Astrocyte (in vitro differentiated cells and primary cell): Measurements from ENCODE around the gene KLB. TPM values are rescaled to one million over a fixed set of nuclear protein-coding genes. Genes with fewer than 3 reads are reported as not detected.

ENCODE experiments used
- DNase-seq: peaks from one replicate; pipeline ENCODE4 v3.0.0-alpha.2; 2010; ENCODE audit warnings: low read depth
- FAIRE-seq: peaks from 2 replicates; lab custom pipeline; 2011; peaks lifted over from hg19 to GRCh38; lab: Jason Lieb, UNC
- H2AFZ ChIP-seq: 2 replicates; pipeline ENCODE4 v1.6.0; 2012; ENCODE audit warnings: low read depth, low read length, inconsistent platforms
- H3K27ac ChIP-seq: 2 replicates; pipeline ENCODE4 v1.5.1; 2011; ENCODE audit warnings: low read depth, low read length, inconsistent platforms
- H3K27me3 ChIP-seq: 2 replicates; pipeline ENCODE4 v1.6.0; 2011; ENCODE audit warnings: low read length, inconsistent platforms; ENCODE audit not compliant: insufficient read depth
- H3K36me3 ChIP-seq: 2 replicates; pipeline ENCODE4 v1.5.1; 2011; ENCODE audit warnings: low read length, inconsistent platforms; ENCODE audit not compliant: insufficient read depth
- H3K4me1 ChIP-seq: 2 replicates; pipeline ENCODE4 v1.5.1; 2011; ENCODE audit warnings: low read length, inconsistent platforms; ENCODE audit not compliant: insufficient read depth
- H3K4me2 ChIP-seq: 2 replicates; pipeline ENCODE4 v1.6.0; 2012; ENCODE audit warnings: low read length, inconsistent platforms
- H3K4me3 ChIP-seq: 2 replicates; pipeline ENCODE4 v1.5.1; 2011; ENCODE audit warnings: low read depth, mild to moderate bottlenecking, low read length, inconsistent platforms; ENCODE audit not compliant: insufficient read depth
- H3K79me2 ChIP-seq: 2 replicates; pipeline ENCODE4 v1.6.0; 2012; ENCODE audit warnings: mild to moderate bottlenecking, low read length, inconsistent platforms; ENCODE audit not compliant: insufficient read depth
- H3K9ac ChIP-seq: 2 replicates; pipeline ENCODE4 v1.6.0; 2012; ENCODE audit warnings: mild to moderate bottlenecking, low read length, inconsistent platforms
- H3K9me3 ChIP-seq: 2 replicates; pipeline ENCODE4 v1.5.1; 2012; ENCODE audit warnings: low read depth, mild to moderate bottlenecking, low read length, inconsistent platforms; ENCODE audit not compliant: insufficient read depth
- H4K20me1 ChIP-seq: 2 replicates; pipeline ENCODE4 v1.6.0; 2012; ENCODE audit warnings: low read length, inconsistent platforms; ENCODE audit not compliant: insufficient read depth
- H3K27ac Mint-ChIP-seq: one replicate; pipeline ENCODE4 v1.8.0; 2021; ENCODE audit warnings: mild to moderate bottlenecking, mixed read lengths; ENCODE audit not compliant: unreplicated experiment
- H3K27me3 Mint-ChIP-seq: one replicate; pipeline ENCODE4 v1.8.0; 2021; ENCODE audit warnings: low read depth, mixed read lengths; ENCODE audit not compliant: unreplicated experiment
- H3K36me3 Mint-ChIP-seq: one replicate; pipeline ENCODE4 v1.8.0; 2021; ENCODE audit warnings: low read depth, mixed read lengths; ENCODE audit not compliant: unreplicated experiment
- H3K4me1 Mint-ChIP-seq: one replicate; pipeline ENCODE4 v1.8.0; 2021; ENCODE audit warnings: low read depth, mixed read lengths; ENCODE audit not compliant: unreplicated experiment
- H3K4me3 Mint-ChIP-seq: one replicate; pipeline ENCODE4 v1.8.0; 2021; ENCODE audit warnings: mild to moderate bottlenecking, moderate library complexity, mixed read lengths; ENCODE audit not compliant: unreplicated experiment
- H3K9me3 Mint-ChIP-seq: one replicate; pipeline ENCODE4 v1.8.0; 2021; ENCODE audit warnings: mild to moderate bottlenecking, mixed read lengths; ENCODE audit not compliant: unreplicated experiment
- CTCF ChIP-seq: IDR thresholded peaks from 2 replicates; pipeline ENCODE4 v1.5.1; 2011; ENCODE audit warnings: low read depth, mild to moderate bottlenecking, inconsistent platforms, low read length, moderate library complexity; ENCODE audit not compliant: insufficient read depth
- EZH2 ChIP-seq: IDR thresholded peaks from 2 replicates; pipeline ENCODE4 v1.6.1; 2012; ENCODE audit warnings: mild to moderate bottlenecking, low read length, inconsistent platforms; ENCODE audit not compliant: insufficient read depth
- total RNA-seq: library from RNA; stranded (reverse); gene quantifications from 2 replicates; pipeline ENCODE4 v1.2.1, GENCODE V29; 2021

The KLB gene
- total RNA-seq, 1 donor from 2014 or later, result not detected

DNA sequence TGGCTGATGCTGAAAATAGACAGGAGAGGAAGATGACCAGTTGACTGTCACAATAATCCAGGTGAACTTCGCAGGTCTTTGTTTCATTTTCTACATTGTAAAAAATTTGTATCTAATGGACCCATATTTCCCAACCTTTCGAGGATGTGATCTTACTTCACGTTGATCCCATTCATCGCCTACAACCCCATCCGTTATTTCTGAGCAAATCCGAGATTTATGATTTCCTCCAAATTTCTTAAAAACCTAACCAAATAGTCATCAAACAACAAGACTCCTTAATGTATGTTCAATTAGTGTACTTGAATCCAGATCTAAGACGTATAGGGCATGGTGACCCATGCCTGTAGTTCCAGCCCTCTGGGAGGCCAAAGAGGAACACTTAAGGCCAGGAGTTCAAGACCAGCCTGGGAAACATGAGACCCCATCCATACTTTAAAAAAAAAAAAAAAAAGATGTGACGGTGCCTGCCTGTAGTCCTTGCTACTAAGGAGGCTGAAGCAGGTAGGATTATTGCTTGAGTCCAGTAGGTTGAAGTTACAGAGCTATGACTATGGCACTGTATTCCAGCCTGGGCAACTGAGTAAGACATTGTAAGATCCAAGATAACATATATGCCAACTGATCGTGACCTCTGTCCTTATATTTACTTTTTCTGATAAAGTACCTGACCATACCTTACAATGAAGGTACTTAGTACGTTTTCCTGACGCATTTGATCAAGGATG, 46.3 kb downstream of the KLB start:
- H3K27ac Mint-ChIP-seq, result peak overlapping the region; percentile 1
- Histone ChIP-seq H3K9ac (no peak overlapping the region), H3K36me3 (peaks cover 62% of the 10 kb centered on the region), H3K79me2 (peaks cover 52% of the 10 kb centered on the region), H3K4me1 (peaks cover 16% of the 10 kb centered on the region), H3K4me2 (no peak overlapping the region), H3K4me3 (no peak overlapping the region), H3K9me3 (no peaks in the 10 kb centered on the region), H3K27ac (no peak overlapping the region), H3K27me3 (no peaks in the 10 kb centered on the region), H2AFZ (no peak overlapping the region), H4K20me1 (peaks cover 91% of the 10 kb centered on the region)
- DNase-seq (no peak), FAIRE-seq (no peak)
- H3K9me3 Mint-ChIP-seq, result no peaks in the 10 kb centered on the region
- H3K27me3 Mint-ChIP-seq, result no peaks in the 10 kb centered on the region
- peak overlapping the region; percentile 17 for H3K4me3 Mint-ChIP-seq
- peaks cover 29% of the 10 kb centered on the region for H3K4me1 Mint-ChIP-seq
- H3K36me3 Mint-ChIP-seq, result peaks cover 34% of the 10 kb centered on the region
- no peak for TF ChIP-seq CTCF
- TF ChIP-seq EZH2, result no peak

GRCh38 chr4:39453738-39454137, 47.0 kb downstream of the KLB start:
- Histone ChIP-seq H3K36me3 (peaks cover 62% of the 10 kb centered on the region), H3K27me3 (no peaks in the 10 kb centered on the region), H3K79me2 (peaks cover 59% of the 10 kb centered on the region), H3K4me1 (peaks cover 16% of the 10 kb centered on the region), H3K27ac (no peak overlapping the region), H2AFZ (no peak overlapping the region), H3K9ac (no peak overlapping the region), H3K9me3 (no peaks in the 10 kb centered on the region), H4K20me1 (peaks cover 87% of the 10 kb centered on the region), H3K4me3 (no peak overlapping the region), H3K4me2 (no peak overlapping the region)
- Mint-ChIP-seq H3K9me3 (no peaks in the 10 kb centered on the region), H3K4me1 (peaks cover 29% of the 10 kb centered on the region), H3K36me3 (peaks cover 36% of the 10 kb centered on the region), H3K27ac (no peak overlapping the region), H3K4me3 (no peak overlapping the region), H3K27me3 (no peaks in the 10 kb centered on the region)
- no peak for DNase-seq
- TF ChIP-seq CTCF (no peak), EZH2 (no peak)
- no peak for FAIRE-seq

- Histone ChIP-seq H3K27ac (no peak overlapping the region), H3K9me3 (no peaks in the 10 kb centered on the region), H3K9ac (peak overlapping the region; percentile 97), H3K27me3 (no peaks in the 10 kb centered on the region), H3K4me1 (peaks cover 20% of the 10 kb centered on the region), H3K4me3 (peak overlapping the region; percentile 94), H3K4me2 (peak overlapping the region; percentile 90), H2AFZ (no peak overlapping the region), H4K20me1 (peaks cover 75% of the 10 kb centered on the region), H3K36me3 (peaks cover 62% of the 10 kb centered on the region), H3K79me2 (peaks cover 61% of the 10 kb centered on the region)
- Mint-ChIP-seq H3K27ac (no peak overlapping the region), H3K36me3 (peaks cover 35% of the 10 kb centered on the region), H3K9me3 (no peaks in the 10 kb centered on the region), H3K4me3 (peak overlapping the region; percentile 98), H3K27me3 (no peaks in the 10 kb centered on the region), H3K4me1 (peaks cover 29% of the 10 kb centered on the region)
- no peak for DNase-seq
- FAIRE-seq, result no peak
- no peak for TF ChIP-seq EZH2
- no peak for TF ChIP-seq CTCF
Observed at GRCh38 chr4:39455486-39455885, 48.8 kb downstream of the KLB start.
